ENCODE results near the gene BACH1. TPM values are rescaled to one million over a fixed set of nuclear protein-coding genes. Genes with fewer than 3 reads are reported as not detected.

BACH1 gene
- total and polyA plus RNA-seq, 2 donors (not counting 3 experiments of a cell fraction or from before 2014, with no cell fraction given), result 7.2 to 28.8 TPM

DNA sequence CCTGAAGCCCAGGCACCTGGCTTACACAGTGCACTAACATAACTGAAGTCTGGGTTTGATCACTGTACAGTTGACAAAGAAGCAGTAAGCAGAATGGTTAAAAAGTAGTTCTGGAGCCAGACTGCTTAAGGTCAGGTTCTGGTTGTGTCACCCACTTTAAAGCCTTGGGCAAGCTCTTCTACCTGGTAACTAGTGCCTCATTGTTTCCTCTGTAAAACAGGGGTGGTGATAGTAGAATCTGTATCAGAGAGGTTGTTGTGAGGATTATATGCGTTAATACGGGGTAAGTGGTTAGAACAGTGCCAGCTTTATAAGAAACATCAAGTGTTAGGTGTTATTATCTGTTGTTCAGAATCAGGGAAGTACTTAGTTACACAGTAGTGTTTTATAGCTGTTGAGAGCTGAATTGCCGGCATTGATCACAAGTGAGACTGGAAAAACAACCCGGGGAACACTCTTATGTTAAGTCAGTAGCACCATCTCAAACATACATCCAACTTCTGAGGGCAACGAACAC lies 3.7 kb downstream of the BACH1 start:
- no peak overlapping the region for H3K4me2 ChIP-seq (ENCODE audit: insufficient read depth, low read length)
- intact Hi-C loops (cut with micrococcal nuclease) (no loop called here), dilution Hi-C loops (cut with MboI; ENCODE audit: extremely low pct_ligation_motif_present, low sequenced_read_pairs) (no loop called here)
- ChIA-PET CTCF (interaction anchor here (1.1 to 6.4 kb wide), 6 partner anchors 11 to 139 kb away, joined by 3 to 53 read pairs (median 6); no protein-coding TSS in a partner anchor), POLR2A (no interaction called here)
- TF ChIP-seq GATA2 (IDR thresholded peaks at IDR 0.05; ENCODE audit: insufficient read depth, insufficient read length, low read depth, low read length) (no peak), JUN (IDR thresholded peaks at IDR 0.05; ENCODE audit: borderline replicate concordance, insufficient read depth, insufficient read length, low read depth) (no peak), POLR2A (IDR thresholded peaks at IDR 0.05; ENCODE audit: low read depth, low read length) (no peak), POLR2AphosphoS5 (IDR thresholded peaks at IDR 0.05; ENCODE audit: insufficient read depth, low read depth, low read length) (no peak), EZH2 (IDR thresholded peaks at IDR 0.05; ENCODE audit: borderline replicate concordance, low read depth, low read length, severe bottlenecking) (no peak), CTCF (IDR thresholded peaks at IDR 0.05; ENCODE audit: extremely low read depth in 1 of 2, insufficient read depth in 1 of 2, low read depth in 1 of 2, low read length in 2 of 2) (no peak), FOS (IDR thresholded peaks at IDR 0.05; ENCODE audit: borderline replicate concordance, insufficient read depth, low read length) (no peak), MYC (IDR thresholded peaks at IDR 0.05; ENCODE audit: low read depth, low read length) (no peak)
- TF ChIP-seq, protein P1, sequence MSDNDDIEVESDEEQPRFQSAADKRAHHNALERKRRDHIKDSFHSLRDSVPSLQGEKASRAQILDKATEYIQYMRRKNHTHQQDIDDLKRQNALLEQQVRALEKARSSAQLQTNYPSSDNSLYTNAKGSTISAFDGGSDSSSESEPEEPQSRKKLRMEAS (IDR thresholded peaks at IDR 0.05; ENCODE audit: insufficient read depth, insufficient read length), result no peak
- H3K9ac ChIP-seq (replicated peaks; ENCODE audit: extremely low read depth, insufficient read depth, low read length), result no peak overlapping the region
- no peak overlapping the region for H3K27ac ChIP-seq (ENCODE audit: insufficient read depth, low read depth, low read length)
- H3K27me3 ChIP-seq (ENCODE audit: control insufficient read depth in 2 of 2, insufficient read depth in 2 of 2, low read length in 2 of 2), result no peaks in the 10 kb centered on the region
- H3K4me3 ChIP-seq (replicated peaks in 1 of 3; ENCODE audit: insufficient read depth in 1 of 3, low read depth in 1 of 3, low read length in 3 of 3), result no peak overlapping the region
- no peak for DNase-seq (ENCODE audit: low read depth, low spot score)
- H4K20me1 ChIP-seq (replicated peaks; ENCODE audit: control insufficient read depth, extremely low read depth, insufficient read depth, low read length), result peaks cover 15% of the 10 kb centered on the region
- no peak for FAIRE-seq
- no TSS peak for BruUV-seq (replicated peaks)
- H3K9me3 ChIP-seq (replicated peaks; ENCODE audit: control insufficient read depth, insufficient read depth, low read length), result no peaks in the 10 kb centered on the region
- H3K79me2 ChIP-seq (ENCODE audit: control insufficient read depth, insufficient read depth, low read length), result peaks cover 78% of the 10 kb centered on the region
- H2AFZ ChIP-seq (ENCODE audit: low read depth, low read length), result no peak overlapping the region
- no peaks in the 10 kb centered on the region for H3K9me1 ChIP-seq (replicated peaks; ENCODE audit: control insufficient read depth, extremely low read depth, insufficient read depth, low read length)
- H3K36me3 ChIP-seq (ENCODE audit: control insufficient read depth in 2 of 2, extremely low read depth in 1 of 2, insufficient read depth in 2 of 2, low read length in 2 of 2), result peaks cover 0 to 2% of the 10 kb centered on the region in 2 experiments
- H3K4me1 ChIP-seq (ENCODE audit: control insufficient read depth, extremely low read depth, insufficient read depth, low read length), result peaks cover 23% of the 10 kb centered on the region

Data from endothelial cell of umbilical vein (primary cell).